Muscle layer of colon (tissue), 2 donors: ENCODE data around the gene RUBCN.
"Not testable (repeated sequence)": the region's sequence is repeated elsewhere in the genome, so short reads cannot be mapped to it uniquely, and the experiment has no call there.

Experiments
- H3K27ac ChIP-seq: one replicate; pipeline ENCODE4 v1.7.0; 2013; ENCODE audit warnings: low read depth, mild to moderate bottlenecking, low read length, moderate library complexity
- H3K27me3 ChIP-seq, 2 donors: one replicate each; pipeline ENCODE4 v1.7.0; 2013; ENCODE audit warnings: low read length in 2 of 2, mild to moderate bottlenecking in 2 of 2; ENCODE audit not compliant: insufficient read depth in 2 of 2, control insufficient read depth in 1 of 2
- H3K36me3 ChIP-seq: one replicate; pipeline ENCODE4 v1.7.0; 2013; ENCODE audit warnings: mild to moderate bottlenecking, low read length; ENCODE audit not compliant: insufficient read depth
- H3K4me1 ChIP-seq: one replicate; pipeline ENCODE4 v1.7.0; 2013; ENCODE audit warnings: mild to moderate bottlenecking, low read length; ENCODE audit not compliant: insufficient read depth
- H3K4me3 ChIP-seq, 2 donors: one replicate each; pipeline ENCODE4 v1.7.0; 2013; ENCODE audit warnings: low read length in 2 of 2, low read depth in 1 of 2, mild to moderate bottlenecking in 1 of 2, moderate library complexity in 1 of 2
- H3K9ac ChIP-seq: one replicate; pipeline ENCODE4 v1.7.0; 2013; ENCODE audit warnings: low read length
- H3K9me3 ChIP-seq: one replicate; pipeline ENCODE4 v1.7.0; 2013; ENCODE audit warnings: mild to moderate bottlenecking, low read length
- donor health status: abdominal sarcoma.
- donor health status: Adenocarcinoma of cecum.

RUBCN gene

DNA sequence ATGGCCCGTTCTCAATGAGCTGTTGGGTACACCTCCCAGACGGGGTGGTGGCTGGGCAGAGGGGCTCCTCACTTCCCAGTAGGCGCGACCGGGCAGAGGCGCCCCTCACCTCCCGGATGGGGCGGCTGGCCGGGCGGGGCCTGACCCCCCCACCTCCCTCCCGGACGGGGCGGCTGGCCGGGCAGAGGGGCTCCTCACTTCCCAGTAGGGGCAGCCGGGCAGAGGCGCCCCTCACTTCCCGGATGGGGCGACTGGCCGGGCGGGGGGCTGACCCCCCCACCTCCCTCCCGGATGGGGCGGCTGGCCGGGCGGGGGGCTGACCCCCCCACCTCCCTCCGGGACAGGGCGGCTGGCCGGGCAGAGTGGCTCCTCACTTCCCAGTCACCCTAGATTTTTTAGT is 5.2 kb downstream of the RUBCN start:
- not testable (repeated sequence) for H3K27me3 ChIP-seq, H3K4me3 ChIP-seq, H3K9me3 ChIP-seq, H3K9ac ChIP-seq, H3K4me1 ChIP-seq, H3K36me3 ChIP-seq, H3K27ac ChIP-seq

GRCh38 chr3:197730770-197731169 is 5.9 kb downstream of the RUBCN start:
- not testable (repeated sequence) for H3K27me3 ChIP-seq, H3K4me3 ChIP-seq, H3K27ac ChIP-seq, H3K9me3 ChIP-seq, H3K9ac ChIP-seq, H3K36me3 ChIP-seq, H3K4me1 ChIP-seq

GRCh38 chr3:197730200-197730599 is 6.5 kb downstream of the RUBCN start:
- no peak overlapping the region for H3K27ac ChIP-seq
- no peaks in the 10 kb centered on the region for H3K4me1 ChIP-seq
- no peaks in the 10 kb centered on the region for H3K9me3 ChIP-seq
- H3K4me3 ChIP-seq = no peak overlapping the region
- H3K27me3 ChIP-seq = no peaks in the 10 kb centered on the region
- no peak overlapping the region for H3K9ac ChIP-seq
- H3K36me3 ChIP-seq = no peaks in the 10 kb centered on the region

DNA sequence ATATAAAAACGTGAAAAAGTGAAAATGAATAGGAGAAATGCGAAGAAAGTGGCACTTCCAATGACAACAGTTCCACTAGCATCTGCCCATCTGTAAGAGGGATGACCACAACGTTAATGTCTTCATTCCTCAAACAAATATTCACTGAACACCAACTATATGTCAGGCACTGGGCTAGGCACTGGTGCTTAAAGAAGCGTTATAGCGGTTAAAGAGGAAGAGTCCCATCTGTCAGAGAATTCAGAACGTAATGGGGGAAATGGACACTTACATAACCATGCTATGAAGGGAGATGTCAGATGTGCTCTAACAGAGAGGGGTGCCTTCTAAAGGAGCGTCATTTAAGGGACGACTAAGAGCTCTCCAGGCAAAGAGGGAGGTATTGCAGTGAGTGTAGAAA is 8.2 kb downstream of the RUBCN start:
- Histone ChIP-seq H3K4me1 (no peaks in the 10 kb centered on the region), H3K27me3 (no peaks in the 10 kb centered on the region), H3K4me3 (no peak overlapping the region), H3K36me3 (no peaks in the 10 kb centered on the region), H3K9me3 (no peaks in the 10 kb centered on the region), H3K9ac (no peak overlapping the region), H3K27ac (no peak overlapping the region)

- not testable (repeated sequence) for H3K4me1 ChIP-seq, H3K27me3 ChIP-seq, H3K36me3 ChIP-seq, H3K9me3 ChIP-seq, H3K9ac ChIP-seq, H3K4me3 ChIP-seq, H3K27ac ChIP-seq
Observed at GRCh38 chr3:197727878-197728277, 8.8 kb downstream of the RUBCN start.

DNA sequence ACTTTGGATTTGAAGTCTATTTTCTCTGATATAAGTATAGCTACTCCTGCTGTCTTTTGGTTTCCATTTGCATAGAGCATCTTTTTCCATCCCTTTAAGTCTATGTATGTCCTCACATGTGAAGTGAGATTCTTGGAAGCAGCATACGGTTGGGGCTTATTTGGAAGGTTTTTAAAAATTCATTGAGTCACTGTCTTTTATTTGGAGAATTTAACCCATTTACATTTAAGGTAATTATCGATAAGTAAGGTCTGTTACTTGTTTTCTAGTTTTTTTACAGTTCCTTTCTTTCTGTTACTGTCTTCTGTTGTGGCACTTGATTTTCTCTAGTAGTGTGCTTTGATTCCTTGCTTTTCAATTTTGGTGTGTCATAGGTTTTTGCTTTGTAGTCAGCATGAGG is 14.0 kb downstream of the RUBCN start:
- Histone ChIP-seq H3K4me3 (no peak overlapping the region), H3K4me1 (no peaks in the 10 kb centered on the region), H3K27ac (no peak overlapping the region), H3K36me3 (no peaks in the 10 kb centered on the region), H3K27me3 (no peaks in the 10 kb centered on the region), H3K9me3 (no peaks in the 10 kb centered on the region), H3K9ac (no peak overlapping the region)

DNA sequence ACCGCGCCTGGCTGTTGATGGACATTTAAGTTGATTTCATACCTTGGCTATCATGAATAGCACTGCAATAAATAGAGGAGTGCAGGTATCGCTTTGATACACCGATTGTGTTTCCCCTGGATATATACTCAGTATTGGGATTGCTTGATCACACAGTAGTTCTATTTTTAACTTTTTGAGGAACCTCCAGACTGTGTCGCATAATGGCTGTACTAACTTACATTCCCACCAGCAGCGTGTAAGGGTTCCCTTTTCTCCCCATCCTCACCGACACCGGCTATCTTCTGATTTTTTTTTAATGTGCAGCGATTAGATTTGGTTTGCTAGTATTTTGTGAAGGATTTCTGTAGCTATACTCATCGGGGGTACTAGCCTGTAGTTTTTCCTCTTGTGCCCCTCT is 16.0 kb downstream of the RUBCN start:
- H3K27ac ChIP-seq = no peak overlapping the region
- no peaks in the 10 kb centered on the region for H3K4me1 ChIP-seq
- H3K9me3 ChIP-seq = no peaks in the 10 kb centered on the region
- no peak overlapping the region for H3K4me3 ChIP-seq
- no peaks in the 10 kb centered on the region for H3K36me3 ChIP-seq
- H3K27me3 ChIP-seq = no peaks in the 10 kb centered on the region
- no peak overlapping the region for H3K9ac ChIP-seq

DNA sequence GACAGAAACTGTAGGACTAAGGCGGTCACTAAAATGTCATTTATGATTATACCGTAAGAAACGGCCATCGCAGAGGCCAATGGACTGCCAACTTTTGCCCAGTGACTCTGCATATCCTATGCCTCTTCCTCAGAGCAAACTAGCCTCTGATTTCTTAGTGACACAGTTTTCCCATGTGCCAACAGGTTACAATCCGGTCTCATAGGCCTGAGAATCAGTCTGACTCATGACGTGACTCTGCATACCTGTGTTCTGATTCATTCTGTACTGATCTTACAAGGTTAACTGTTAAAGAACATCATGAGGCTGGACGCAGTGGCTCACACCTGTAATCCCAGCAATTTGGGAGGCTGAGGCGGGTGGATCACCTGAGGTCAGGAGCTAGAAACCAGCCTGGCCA is 17.8 kb downstream of the RUBCN start:
- no peaks in the 10 kb centered on the region for H3K36me3 ChIP-seq
- H3K9ac ChIP-seq = no peak overlapping the region
- H3K9me3 ChIP-seq = no peaks in the 10 kb centered on the region
- H3K4me3 ChIP-seq = no peak overlapping the region
- H3K4me1 ChIP-seq = no peaks in the 10 kb centered on the region
- H3K27me3 ChIP-seq = no peaks in the 10 kb centered on the region
- H3K27ac ChIP-seq = no peak overlapping the region

GRCh38 chr3:197714251-197714650 is 22.5 kb downstream of the RUBCN start:
- H3K9ac ChIP-seq = no peak overlapping the region
- no peaks in the 10 kb centered on the region for H3K9me3 ChIP-seq
- H3K27me3 ChIP-seq = no peaks in the 10 kb centered on the region
- H3K27ac ChIP-seq = no peak overlapping the region
- H3K4me1 ChIP-seq = peaks cover 15% of the 10 kb centered on the region
- no peak overlapping the region for H3K4me3 ChIP-seq
- H3K36me3 ChIP-seq = no peaks in the 10 kb centered on the region

- Histone ChIP-seq H3K9me3 (no peaks in the 10 kb centered on the region), H3K4me3 (no peak overlapping the region), H3K27ac (peak overlapping the region; percentile 2), H3K4me1 (peaks cover 15% of the 10 kb centered on the region), H3K9ac (no peak overlapping the region), H3K27me3 (no peaks in the 10 kb centered on the region), H3K36me3 (no peaks in the 10 kb centered on the region)
Observed at GRCh38 chr3:197713477-197713822, 23.3 kb downstream of the RUBCN start.

- H3K27ac ChIP-seq = peak overlapping the region; percentile 82
- no peaks in the 10 kb centered on the region for H3K27me3 ChIP-seq
- no peaks in the 10 kb centered on the region for H3K9me3 ChIP-seq
- H3K4me3 ChIP-seq = peak overlapping the region; percentile 11 to 55
- H3K9ac ChIP-seq = peak overlapping the region; percentile 41
- H3K4me1 ChIP-seq = peaks cover 15% of the 10 kb centered on the region
- H3K36me3 ChIP-seq = no peaks in the 10 kb centered on the region
Observed at GRCh38 chr3:197711973-197712707, 24.6 kb downstream of the RUBCN start.

DNA sequence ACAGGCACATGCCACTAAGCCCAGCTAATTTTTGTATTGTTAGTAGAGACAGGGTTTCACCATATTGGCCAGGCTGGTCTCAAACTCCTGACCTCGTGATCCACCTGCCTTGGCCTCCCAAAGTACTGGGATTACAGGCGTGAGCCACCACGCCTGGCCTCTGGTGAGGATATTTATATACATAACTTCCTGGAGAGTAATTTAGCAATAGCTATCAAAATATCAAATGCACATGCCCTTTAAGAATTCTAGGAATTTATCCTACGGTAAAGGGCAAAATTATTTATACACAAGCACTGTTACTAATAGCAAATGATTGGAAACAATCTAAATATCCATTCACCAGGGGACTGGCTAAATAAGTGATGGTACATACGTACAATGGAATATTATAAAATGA is 25.7 kb downstream of the RUBCN start:
- H3K27me3 ChIP-seq, H3K9ac ChIP-seq, H3K36me3 ChIP-seq, H3K4me3 ChIP-seq, H3K9me3 ChIP-seq, H3K27ac ChIP-seq: not testable (repeated sequence)
- H3K4me1 ChIP-seq = peaks cover 15% of the 10 kb centered on the region
